Fibroblast of pulmonary artery (primary cell): ENCODE data around the gene ARHGAP33.

Experiments used
- DNase-seq: peaks from one replicate; pipeline ENCODE4 v3.0.0-alpha.2; 2010; ENCODE audit warnings: low read depth
- H3K4me3 ChIP-seq: replicated peaks from 2 replicates; pipeline ENCODE4 v1.5.1; 2011; ENCODE audit warnings: low read depth, mild to moderate bottlenecking, control low read depth, low read length, moderate library complexity
- TF ChIP-seq, protein P1 (sequence below): IDR thresholded peaks from 2 replicates; pipeline ENCODE4 v1.5.1; 2011; ENCODE audit warnings: mild to moderate bottlenecking, control low read depth, low read length, inconsistent platforms; ENCODE audit errors: missing control alignments

ARHGAP33 gene

DNA sequence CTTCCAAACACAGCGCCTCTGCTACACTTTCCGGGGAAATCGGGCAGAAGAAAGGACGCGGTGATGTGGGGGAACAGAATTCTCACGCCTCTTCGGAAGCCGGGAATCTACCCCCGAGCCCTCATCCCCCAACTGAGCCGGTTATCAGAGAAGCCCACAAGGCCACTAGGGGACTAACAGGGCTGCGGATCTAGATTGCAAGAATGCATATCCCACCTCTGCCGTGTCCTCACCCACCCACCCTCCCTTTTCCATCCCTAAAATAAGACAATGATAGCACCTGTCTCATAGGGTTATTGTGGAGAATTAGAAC lies 34.2 kb upstream of the ARHGAP33 start:
- TF ChIP-seq, protein P1, sequence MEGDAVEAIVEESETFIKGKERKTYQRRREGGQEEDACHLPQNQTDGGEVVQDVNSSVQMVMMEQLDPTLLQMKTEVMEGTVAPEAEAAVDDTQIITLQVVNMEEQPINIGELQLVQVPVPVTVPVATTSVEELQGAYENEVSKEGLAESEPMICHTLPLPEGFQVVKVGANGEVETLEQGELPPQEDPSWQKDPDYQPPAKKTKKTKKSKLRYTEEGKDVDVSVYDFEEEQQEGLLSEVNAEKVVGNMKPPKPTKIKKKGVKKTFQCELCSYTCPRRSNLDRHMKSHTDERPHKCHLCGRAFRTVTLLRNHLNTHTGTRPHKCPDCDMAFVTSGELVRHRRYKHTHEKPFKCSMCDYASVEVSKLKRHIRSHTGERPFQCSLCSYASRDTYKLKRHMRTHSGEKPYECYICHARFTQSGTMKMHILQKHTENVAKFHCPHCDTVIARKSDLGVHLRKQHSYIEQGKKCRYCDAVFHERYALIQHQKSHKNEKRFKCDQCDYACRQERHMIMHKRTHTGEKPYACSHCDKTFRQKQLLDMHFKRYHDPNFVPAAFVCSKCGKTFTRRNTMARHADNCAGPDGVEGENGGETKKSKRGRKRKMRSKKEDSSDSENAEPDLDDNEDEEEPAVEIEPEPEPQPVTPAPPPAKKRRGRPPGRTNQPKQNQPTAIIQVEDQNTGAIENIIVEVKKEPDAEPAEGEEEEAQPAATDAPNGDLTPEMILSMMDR = no peak
- no peak for DNase-seq
- H3K4me3 ChIP-seq = peak overlapping the region; percentile 63

DNA sequence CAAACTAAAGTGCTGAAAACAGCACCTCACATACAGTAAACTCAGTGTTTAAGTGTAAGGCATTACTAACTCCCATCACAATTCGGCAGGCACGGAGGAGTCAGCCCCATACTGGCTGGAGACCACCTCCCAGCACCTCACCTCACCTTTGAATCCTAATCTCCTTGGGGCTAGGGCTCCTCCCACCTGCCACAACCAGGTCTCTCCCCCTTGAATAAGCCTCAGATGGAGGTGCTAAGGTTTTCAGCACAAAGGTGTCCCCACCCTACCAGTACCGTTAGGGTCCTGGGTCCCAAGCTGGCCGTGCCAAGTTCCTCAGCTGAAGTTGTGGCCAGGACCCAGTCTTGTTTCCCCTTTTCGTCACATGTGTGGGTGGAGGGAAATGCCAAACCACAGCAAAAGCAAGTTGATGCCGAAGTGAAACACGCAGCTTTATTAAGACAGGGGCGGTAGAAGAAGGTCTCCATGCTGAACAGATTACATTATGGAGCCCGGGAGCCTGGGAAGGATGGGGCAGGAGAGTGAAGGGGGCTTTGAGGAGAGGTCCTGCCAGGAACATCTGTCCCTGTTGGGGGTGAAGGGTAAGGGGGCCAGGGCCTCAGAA lies 33.1 kb upstream of the ARHGAP33 start, which contains the start of gene IGFLR1:
IGFLR1 (minus strand) TSS at position 332 of the 604 bp plus-strand sequence. CDS start 1,272 bp downstream, outside the sequence.
- H3K4me3 ChIP-seq = no peak within 1 kb of the TSS
- TF ChIP-seq, protein P1 = no peak
- no peak for DNase-seq

DNA sequence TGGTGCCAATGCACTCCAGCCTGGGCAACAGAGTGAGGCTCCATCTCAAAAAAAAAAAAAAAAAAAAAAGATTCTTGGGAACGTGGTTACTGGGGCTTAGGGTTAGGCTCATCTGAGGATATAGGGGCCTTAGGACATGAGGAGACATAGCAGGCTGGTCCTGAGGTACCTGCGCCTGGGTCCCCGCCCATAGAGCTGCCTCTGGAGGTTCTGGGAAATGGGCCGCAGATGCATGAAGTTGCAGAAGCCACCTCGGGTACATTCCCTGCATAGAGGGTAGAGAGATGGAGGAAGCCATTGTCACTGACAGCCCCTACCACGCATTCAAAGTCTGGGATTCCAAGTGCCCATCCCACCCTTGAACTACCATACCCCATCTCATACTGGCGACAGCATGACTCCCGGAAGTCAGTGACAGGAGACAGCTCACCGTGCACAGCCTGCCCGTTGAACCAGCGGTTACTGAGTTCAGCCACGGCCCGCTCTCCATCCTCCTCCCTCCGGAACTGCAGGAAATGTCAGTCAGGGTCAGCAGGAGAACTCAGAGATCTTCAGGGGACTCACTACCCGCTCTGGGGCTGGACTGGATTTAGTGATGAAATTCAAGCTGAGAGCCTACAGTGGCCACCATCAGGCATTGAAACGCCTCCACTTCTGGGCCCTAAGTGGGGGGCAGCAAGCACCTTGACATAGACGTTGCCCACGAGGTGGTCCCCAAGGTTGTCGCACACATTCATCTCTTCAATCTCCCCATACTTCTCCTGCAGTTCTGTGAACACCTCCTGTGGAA lies 31.5 kb upstream of the ARHGAP33 start:
- H3K4me3 ChIP-seq = no peak overlapping the region
- TF ChIP-seq, protein P1 = no peak
- DNase-seq = no peak

DNA sequence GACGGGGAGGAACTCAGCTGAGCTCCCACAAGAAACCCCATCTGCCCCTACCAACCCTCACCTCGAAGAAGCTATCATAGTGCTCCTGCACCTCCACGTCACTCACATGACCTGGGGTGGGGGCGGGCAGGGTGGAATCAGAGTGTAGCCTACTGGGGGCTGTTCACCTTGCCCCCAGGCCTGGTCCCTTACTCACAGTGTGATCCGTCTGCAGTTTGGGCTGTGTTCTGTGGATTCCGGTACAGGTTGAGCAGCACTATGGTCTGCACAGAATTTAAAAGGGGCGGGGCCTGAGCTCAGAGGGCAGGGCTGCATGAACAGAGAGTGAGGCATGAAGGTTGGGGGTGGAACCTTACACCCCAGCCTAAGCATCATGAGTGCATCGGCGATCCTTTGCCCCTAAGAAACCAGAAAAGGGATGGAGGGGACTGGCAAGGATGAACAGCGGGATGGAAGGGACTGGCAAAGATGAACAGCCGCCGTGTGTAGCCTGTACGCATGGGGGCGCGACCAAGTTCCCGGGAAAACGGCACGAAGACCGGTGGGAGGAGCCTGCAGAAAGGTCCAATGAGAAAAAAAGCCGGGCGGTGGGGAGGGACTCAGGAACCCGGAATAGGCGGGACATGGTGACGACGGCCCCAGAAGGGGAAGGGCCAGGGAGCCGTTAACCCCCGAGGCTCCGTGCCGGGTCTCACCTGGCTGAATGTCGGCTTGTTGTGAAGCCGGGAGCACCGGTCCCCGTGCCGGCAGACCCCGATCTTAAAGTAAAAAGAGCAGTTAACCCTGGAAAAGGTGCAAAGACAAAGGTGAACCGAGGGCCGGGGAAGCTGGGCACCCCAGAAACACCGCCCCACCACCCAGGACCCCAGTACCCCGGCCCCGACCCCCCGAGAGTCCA lies 30.7 kb upstream of the ARHGAP33 start:
- peak; percentile 96 for DNase-seq
- peak overlapping the region; percentile 92 for H3K4me3 ChIP-seq
- TF ChIP-seq, protein P1 = peak; percentile 45

DNA sequence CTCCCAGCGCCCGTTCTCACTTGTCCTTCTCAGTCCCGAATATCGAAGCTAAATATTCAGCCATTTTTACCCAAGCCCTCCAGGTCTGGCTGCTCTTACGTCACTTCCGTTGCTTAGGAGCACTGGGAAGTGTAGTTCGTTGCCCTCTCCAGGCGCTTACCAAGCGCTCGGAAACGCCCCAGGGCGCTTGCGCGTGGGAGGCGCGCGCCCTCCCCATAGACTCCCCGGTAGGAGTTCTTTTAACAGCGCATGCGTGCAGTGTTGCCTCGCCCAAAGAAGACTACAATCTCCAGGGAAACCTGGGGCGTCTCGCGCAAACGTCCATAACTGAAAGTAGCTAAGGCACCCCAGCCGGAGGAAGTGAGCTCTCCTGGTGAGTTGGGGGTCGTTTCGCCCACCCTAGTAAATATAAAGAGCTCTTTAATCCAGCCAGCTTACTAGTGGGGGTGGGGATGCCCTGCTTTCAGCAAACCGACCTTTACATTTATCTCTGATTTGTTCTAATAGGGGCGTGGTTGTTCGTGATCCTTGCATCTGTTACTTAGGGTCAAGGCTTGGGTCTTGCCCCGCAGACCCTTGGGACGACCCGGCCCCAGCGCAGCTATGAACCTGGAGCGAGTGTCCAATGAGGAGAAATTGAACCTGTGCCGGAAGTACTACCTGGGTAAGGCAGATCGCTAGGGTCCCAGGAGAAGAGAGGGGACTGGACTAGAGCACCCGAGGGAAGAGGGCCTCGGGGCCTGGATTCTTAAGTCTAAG lies 29.9 kb upstream of the ARHGAP33 start, which contains the start of the genes PSENEN and U2AF1L4:
PSENEN (plus strand) TSS at position 324 of the 759 bp plus-strand sequence; CDS start at position 604, 280 bp downstream.
U2AF1L4 (minus strand) TSS at position 91 of the 759 bp plus-strand sequence; CDS start at position 64, 27 bp downstream.
- H3K4me3 ChIP-seq = peak within 1 kb of the TSS; percentile 92
- TF ChIP-seq, protein P1 = no peak
- peak; percentile 100 for DNase-seq

DNA sequence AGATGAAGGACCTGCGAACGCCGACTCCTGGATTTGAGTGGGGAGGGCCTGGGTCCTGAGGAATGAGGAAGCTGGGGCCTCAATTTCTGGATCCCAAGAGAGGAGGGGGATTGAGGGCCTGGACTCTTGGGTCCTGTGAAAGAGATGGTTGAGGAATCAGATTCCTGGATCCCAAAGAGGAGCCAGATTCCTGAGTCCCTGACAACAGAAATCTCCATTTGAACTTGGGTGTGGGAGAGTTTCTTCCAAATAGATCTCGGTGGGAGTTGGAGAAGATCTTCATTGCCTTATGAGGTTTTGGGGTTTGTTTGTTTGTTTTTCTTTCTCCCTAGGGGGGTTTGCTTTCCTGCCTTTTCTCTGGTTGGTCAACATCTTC lies 29.3 kb upstream of the ARHGAP33 start:
- peak overlapping the region; percentile 92 for H3K4me3 ChIP-seq

More for the DNA sequence above, 29.3 kb upstream of the ARHGAP33 start:
- no peak for DNase-seq
- TF ChIP-seq, protein P1 = no peak
